DND-41 (cell line): Measurements from ENCODE around the gene KRTAP12-2.

Source experiments
- ATAC-seq: fragments of 200-7000 bp; cut with Tn5 transposase; 3 replicates; pipeline ENCODE4 v1.9.1; 2021; ENCODE audit warnings: low read depth; ENCODE audit not compliant: insufficient read depth
- DNase-seq: peaks from one replicate; pipeline ENCODE4 v3.0.0-alpha.2; 2020
- H2AFZ ChIP-seq: 2 replicates; pipeline ENCODE4 v1.6.0; 2012; ENCODE audit warnings: low read depth, low read length
- H3K27ac ChIP-seq: 2 replicates; pipeline ENCODE4 v1.5.1; 2012; ENCODE audit warnings: low read length, inconsistent platforms
- H3K27me3 ChIP-seq: fragments of 200-600 bp; sonication (generic); 2 replicates; pipeline ENCODE4 v1.6.0; 2012; ENCODE audit warnings: low read length, mild to moderate bottlenecking, inconsistent platforms; ENCODE audit not compliant: insufficient read depth, poor library complexity
- H3K36me3 ChIP-seq: 2 replicates; pipeline ENCODE4 v1.5.1; 2012; ENCODE audit warnings: low read length, inconsistent platforms; ENCODE audit not compliant: insufficient read depth
- H3K4me1 ChIP-seq: 2 replicates; pipeline ENCODE4 v1.5.1; 2012; ENCODE audit warnings: mild to moderate bottlenecking, low read length; ENCODE audit not compliant: insufficient read depth
- H3K4me2 ChIP-seq: 2 replicates; pipeline ENCODE4 v1.6.0; 2012; ENCODE audit warnings: mild to moderate bottlenecking, moderate library complexity, low read length, inconsistent platforms; ENCODE audit not compliant: insufficient read depth
- H3K4me3 ChIP-seq, 2 experiments: fragments of 200-600 bp in 1 of 2; shearing (Covaris generic) in 1 of 2; 2 replicates each; pipeline ENCODE4 v1.5.1; 2012 to 2016; ENCODE audit warnings: inconsistent platforms in 2 of 2, low read length in 2 of 2, mild to moderate bottlenecking in 2 of 2, low read depth in 1 of 2, moderate library complexity in 1 of 2
- H3K79me2 ChIP-seq: 2 replicates; pipeline ENCODE4 v1.6.0; 2012; ENCODE audit warnings: low read length, inconsistent platforms; ENCODE audit not compliant: insufficient read depth
- H3K9ac ChIP-seq: 2 replicates; pipeline ENCODE4 v1.6.0; 2012; ENCODE audit warnings: low read depth, mild to moderate bottlenecking, inconsistent platforms, low read length, moderate library complexity
- H3K9me3 ChIP-seq: 2 replicates; pipeline ENCODE4 v1.5.1; 2012; ENCODE audit warnings: low read length, moderate library complexity, mild to moderate bottlenecking, inconsistent platforms; ENCODE audit not compliant: insufficient read depth, severe bottlenecking
- H4K20me1 ChIP-seq: 2 replicates; pipeline ENCODE4 v1.6.0; 2012; ENCODE audit warnings: low read length; ENCODE audit not compliant: insufficient read depth
- CTCF ChIP-seq: IDR thresholded peaks from 2 replicates; pipeline ENCODE4 v1.5.1; 2012; ENCODE audit warnings: borderline replicate concordance, low read length, moderate library complexity, mild to moderate bottlenecking; ENCODE audit not compliant: poor library complexity, severe bottlenecking; ENCODE audit errors: extremely low read depth
- EZH2 ChIP-seq: IDR thresholded peaks from 3 replicates; pipeline ENCODE4 v1.6.1; 2012; ENCODE audit warnings: borderline replicate concordance, low read depth, mild to moderate bottlenecking, moderate library complexity, low read length, inconsistent platforms; ENCODE audit not compliant: severe bottlenecking

KRTAP12-2 gene

GRCh38 chr21:44637018-44637850 is 29.5 kb downstream of the KRTAP12-2 start, which contains the start of gene KRTAP10-10:
KRTAP10-10 (plus strand) TSS chr21:44637356; CDS start chr21:44637418, 62 bp downstream.
- Histone ChIP-seq H3K4me2 (no peak within 1 kb of the TSS), H3K4me3 (no peak within 1 kb of the TSS), H3K4me1 (no peaks in the 10 kb centered on the region), H3K27me3 (no peaks in the 10 kb centered on the region), H3K36me3 (no peaks in the 10 kb centered on the region), H3K27ac (no peak within 1 kb of the TSS), H3K9me3 (no peaks in the 10 kb centered on the region), H3K79me2 (no peaks in the 10 kb centered on the region), H3K9ac (no peak within 1 kb of the TSS), H2AFZ (no peak within 1 kb of the TSS), H4K20me1 (no peaks in the 10 kb centered on the region)
- no peak for DNase-seq
- TF ChIP-seq EZH2 (no peak), CTCF (no peak)
- no peak for ATAC-seq

DNA sequence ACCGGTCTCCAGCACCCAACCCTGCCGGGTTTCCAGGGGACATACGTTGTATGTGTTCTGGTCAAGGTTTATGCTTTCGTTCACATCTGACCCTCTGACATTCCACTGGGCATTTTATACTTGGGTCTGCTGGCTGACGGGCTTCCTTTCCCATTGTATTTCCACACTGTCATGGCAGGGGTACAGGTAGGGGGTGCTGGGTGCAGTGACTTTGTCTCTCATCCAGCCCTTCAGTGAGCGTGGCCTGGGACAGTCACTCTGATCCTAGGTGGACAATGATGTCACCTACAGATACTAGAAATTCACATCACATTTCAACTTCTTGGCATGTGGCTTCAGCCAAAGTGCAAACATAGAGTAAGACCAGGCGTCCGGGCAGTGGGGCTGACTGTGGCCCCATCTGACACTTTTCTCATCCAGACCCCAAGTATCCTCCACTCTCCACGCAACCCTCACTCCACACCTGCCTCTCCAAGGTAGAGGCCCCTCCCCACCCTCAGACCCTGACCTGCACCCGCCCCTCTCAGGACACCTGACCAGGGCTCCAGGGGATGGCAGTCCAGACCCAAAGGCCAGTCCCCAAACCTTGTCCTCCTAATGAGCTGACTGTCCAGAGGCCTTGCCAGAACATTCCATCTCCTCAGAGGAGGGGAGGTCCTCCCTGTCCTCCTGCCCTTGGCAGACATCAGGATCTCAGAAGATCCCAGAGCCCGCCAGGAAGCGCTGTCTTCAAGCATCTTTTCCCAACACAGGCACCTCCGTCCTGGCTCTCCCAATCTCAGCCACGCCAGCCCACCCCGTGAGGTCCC is 30.3 kb downstream of the KRTAP12-2 start:
- Histone ChIP-seq H3K79me2 (no peaks in the 10 kb centered on the region), H3K27ac (no peak overlapping the region), H3K9ac (no peak overlapping the region), H3K4me1 (no peaks in the 10 kb centered on the region), H3K36me3 (no peaks in the 10 kb centered on the region), H3K27me3 (no peaks in the 10 kb centered on the region), H4K20me1 (no peaks in the 10 kb centered on the region), H2AFZ (no peak overlapping the region), H3K4me3 (no peak overlapping the region), H3K9me3 (no peaks in the 10 kb centered on the region), H3K4me2 (no peak overlapping the region)
- no peak for ATAC-seq
- TF ChIP-seq CTCF, result no peak
- no peak for TF ChIP-seq EZH2
- no peak for DNase-seq

GRCh38 chr21:44632067-44632466 is 34.7 kb downstream of the KRTAP12-2 start:
- H3K4me3 ChIP-seq, result no peak overlapping the region
- H3K9ac ChIP-seq, result no peak overlapping the region
- H3K79me2 ChIP-seq, result no peaks in the 10 kb centered on the region
- no peak overlapping the region for H3K4me2 ChIP-seq
- H4K20me1 ChIP-seq, result no peaks in the 10 kb centered on the region
- no peaks in the 10 kb centered on the region for H3K36me3 ChIP-seq
- H2AFZ ChIP-seq, result no peak overlapping the region
- DNase-seq (no peak), ATAC-seq (no peak)
- no peak for TF ChIP-seq EZH2
- no peak for TF ChIP-seq CTCF
- H3K27ac ChIP-seq, result no peak overlapping the region
- H3K4me1 ChIP-seq, result no peaks in the 10 kb centered on the region
- no peaks in the 10 kb centered on the region for H3K27me3 ChIP-seq
- peaks cover 5% of the 10 kb centered on the region for H3K9me3 ChIP-seq
